HEK293 (cell line): ENCODE results near the gene WWTR1.

ENCODE experiments used
- ZNF114 ChIP-seq: fragments of 450-650 bp; formaldehyde crosslinking; IDR thresholded peaks from 2 replicates; pipeline ENCODE4 v1.5.0; 2017; ENCODE audit warnings: missing biosample characterization, missing genetic modification characterization
- ZNF354C ChIP-seq: fragments of 450-650 bp; formaldehyde crosslinking; IDR thresholded peaks from 2 replicates; pipeline ENCODE4 v1.5.1; 2016; ENCODE audit warnings: missing biosample characterization, missing genetic modification characterization, low read depth, borderline replicate concordance
- ZNF521 ChIP-seq: fragments of 450-650 bp; formaldehyde crosslinking; IDR thresholded peaks from 2 replicates; pipeline ENCODE4 v1.5.1; 2017; ENCODE audit warnings: missing biosample characterization, mild to moderate bottlenecking, missing genetic modification characterization
- TF ChIP-seq, protein P1 (sequence below): fragments of 450-650 bp; formaldehyde crosslinking; IDR thresholded peaks from 2 replicates; pipeline ENCODE4 v1.5.1; 2016; ENCODE audit warnings: missing biosample characterization, missing genetic modification characterization

DNA sequence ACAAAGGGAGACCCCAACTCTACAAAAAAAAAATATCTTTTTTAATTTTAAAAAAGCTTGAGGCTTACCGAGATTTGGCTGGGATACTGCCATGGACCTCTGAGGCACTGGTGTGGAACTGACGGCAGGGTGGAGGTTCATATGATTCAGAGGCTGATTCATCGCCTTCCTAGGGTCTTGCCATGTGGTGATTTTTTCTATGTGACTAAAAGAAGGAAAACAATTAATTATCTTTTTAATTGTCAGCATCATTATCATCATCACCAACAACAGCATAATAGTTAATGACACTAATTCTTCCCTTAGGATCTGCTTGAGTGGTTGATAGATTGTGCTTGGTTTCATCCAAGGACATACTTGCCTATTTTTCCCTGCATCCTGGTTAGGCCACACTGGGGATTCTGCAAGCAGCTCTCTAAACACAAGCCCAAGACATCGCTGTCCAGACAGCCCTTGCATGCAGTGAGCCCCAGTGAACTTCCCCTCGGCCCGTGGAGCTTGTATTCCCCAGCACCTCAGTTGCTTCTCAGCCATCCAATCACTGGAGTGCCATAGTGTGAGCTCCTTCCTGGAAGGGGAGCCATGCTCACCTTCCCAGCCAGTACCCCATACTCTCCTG is 84.9 kb downstream of the WWTR1 start:
- TF ChIP-seq, protein P1, sequence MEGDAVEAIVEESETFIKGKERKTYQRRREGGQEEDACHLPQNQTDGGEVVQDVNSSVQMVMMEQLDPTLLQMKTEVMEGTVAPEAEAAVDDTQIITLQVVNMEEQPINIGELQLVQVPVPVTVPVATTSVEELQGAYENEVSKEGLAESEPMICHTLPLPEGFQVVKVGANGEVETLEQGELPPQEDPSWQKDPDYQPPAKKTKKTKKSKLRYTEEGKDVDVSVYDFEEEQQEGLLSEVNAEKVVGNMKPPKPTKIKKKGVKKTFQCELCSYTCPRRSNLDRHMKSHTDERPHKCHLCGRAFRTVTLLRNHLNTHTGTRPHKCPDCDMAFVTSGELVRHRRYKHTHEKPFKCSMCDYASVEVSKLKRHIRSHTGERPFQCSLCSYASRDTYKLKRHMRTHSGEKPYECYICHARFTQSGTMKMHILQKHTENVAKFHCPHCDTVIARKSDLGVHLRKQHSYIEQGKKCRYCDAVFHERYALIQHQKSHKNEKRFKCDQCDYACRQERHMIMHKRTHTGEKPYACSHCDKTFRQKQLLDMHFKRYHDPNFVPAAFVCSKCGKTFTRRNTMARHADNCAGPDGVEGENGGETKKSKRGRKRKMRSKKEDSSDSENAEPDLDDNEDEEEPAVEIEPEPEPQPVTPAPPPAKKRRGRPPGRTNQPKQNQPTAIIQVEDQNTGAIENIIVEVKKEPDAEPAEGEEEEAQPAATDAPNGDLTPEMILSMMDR (tag by site-specific recombination): no peak
- TF ChIP-seq ZNF521 (tag by site-specific recombination) (no peak), ZNF114 (tag by site-specific recombination) (no peak), ZNF354C (tag by site-specific recombination) (no peak)
